ENCODE data around the gene PABPN1L. TPM values are rescaled to one million over a fixed set of nuclear protein-coding genes. Genes with fewer than 3 reads are reported as not detected.

Gene PABPN1L
- total and polyA plus RNA-seq, 2 of the 4 experiments (the other 2 are of a cell fraction), result not detected

GRCh38 chr16:88883117-88883895 lies 16.8 kb upstream of the PABPN1L start:
- Histone ChIP-seq H2AFZ (replicated peaks; ENCODE audit: low read length, poor library complexity) (no peak overlapping the region), H2BK120ac (ENCODE audit: low read depth, low read length) (no peak overlapping the region), H2BK20ac (ENCODE audit: low read depth, low read length) (no peak overlapping the region), H3K4me2 (ENCODE audit: low read depth, low read length) (no peak overlapping the region), H3K23ac (ENCODE audit: low read depth, low read length) (no peak overlapping the region), H2AK9ac (replicated peaks; ENCODE audit: low read depth, low read length, poor library complexity) (no peak overlapping the region), H3K4me1 (ENCODE audit: control insufficient read depth, insufficient read depth, low read length) (peaks cover 8% of the 10 kb centered on the region; the same call in 1 of the 2 replicates), H2BK5ac (ENCODE audit: low read depth, low read length, poor library complexity, severe bottlenecking) (no peak overlapping the region), H3K56ac (ENCODE audit: extremely low read depth, insufficient read depth, low read length) (no peak overlapping the region), H2AK5ac (ENCODE audit: low read depth, low read length) (no peak overlapping the region), H4K20me1 (ENCODE audit: insufficient read depth, low read length) (no peaks in the 10 kb centered on the region), H4K91ac (ENCODE audit: insufficient read depth, low read depth, low read length) (no peak overlapping the region), H3K36me3 (ENCODE audit: control insufficient read depth, insufficient read depth, low read length) (no peaks in the 10 kb centered on the region), H3K79me1 (ENCODE audit: low read depth in 1 of 2, low read length in 2 of 2) (no peaks in the 10 kb centered on the region), H4K5ac (ENCODE audit: low read depth, low read length) (no peak overlapping the region), H3K9me3 (ENCODE audit: control insufficient read depth, insufficient read depth, low read length) (no peaks in the 10 kb centered on the region), H3K14ac (replicated peaks; ENCODE audit: low read depth, low read length) (no peak overlapping the region), H3K27me3 (ENCODE audit: control insufficient read depth, insufficient read depth, low read length) (peaks cover 24% of the 10 kb centered on the region), H3K4me3 (ENCODE audit: insufficient read depth, low read depth, low read length) (no peak overlapping the region), H2BK15ac (ENCODE audit: low read depth, low read length) (no peak overlapping the region), H3K18ac (ENCODE audit: low read depth, low read length) (no peak overlapping the region), H3K9me1 (ENCODE audit: insufficient read depth, low read length) (no peaks in the 10 kb centered on the region), H3K27ac (ENCODE audit: insufficient read depth, low read length) (no peak overlapping the region), H3K9ac (ENCODE audit: low read depth, low read length) (no peak overlapping the region), H4K8ac (ENCODE audit: low read depth in 2 of 2, low read length in 2 of 2) (no peak overlapping the region), H3K4ac (ENCODE audit: low read depth, low read length) (no peak overlapping the region)
- BruUV-seq (replicated peaks), result no TSS peak
- ChIA-PET POLR2A (ENCODE audit: unreplicated experiment) (no interaction called here), CTCF (no interaction called here)
- no peak for TF ChIP-seq MXI1 (IDR thresholded peaks at IDR 0.05; ENCODE audit: borderline replicate concordance, low read depth, low read length)
- no peak for TF ChIP-seq MAZ (IDR thresholded peaks at IDR 0.05; ENCODE audit: borderline replicate concordance, low read depth, low read length)
- no peak for TF ChIP-seq CHD1 (IDR thresholded peaks at IDR 0.05; ENCODE audit: low read depth, low read length)
- WGBS, 2 experiments (ENCODE audit: extremely low coverage in 2 of 2, insufficient read length in 1 of 2), result 92% methylated on average over 34 of the region's 49 CpGs; no CpG with 5 or more reads in 1 of the 2 experiments
- dilution Hi-C loops (cut with HindIII; ENCODE audit: low sequenced_read_pairs, unreplicated experiment) (no loop called here), intact Hi-C loops (cut with micrococcal nuclease) (no loop called here), in situ Hi-C loops (cut with MboI; ENCODE audit: low sequenced_read_pairs) (no loop called here)
- ATAC-seq (ENCODE audit: low read depth) (no peak), DNase-seq (no peak)

Measured in IMR-90 (cell line).